ENCODE measurements around the gene ZC2HC1C. TPM values are rescaled to one million over a fixed set of nuclear protein-coding genes. Genes with fewer than 3 reads are reported as not detected.
A peak's percentile ranks its signal among the peaks of the same experiment; 100 is the strongest.

The ZC2HC1C gene
- polyA plus RNA-seq, 1 donor (not counting 4 experiments of a cell fraction or from before 2014, with no cell fraction given): 0.68 TPM

GRCh38 chr14:75068294-75069120 lies 934 bp upstream of the ZC2HC1C start:
- peak overlapping the region; percentile 84 for H2AFZ ChIP-seq (ENCODE audit: control insufficient read depth, low read length)
- no peaks in the 10 kb centered on the region for H3K9me3 ChIP-seq (ENCODE audit: control insufficient read depth, low read depth, low read length)
- no peaks in the 10 kb centered on the region for H4K20me1 ChIP-seq (ENCODE audit: control insufficient read depth, extremely low read depth, insufficient read depth, low read length)
- peak overlapping the region; percentile 38 to 80 (median 59) for H3K4me3 ChIP-seq (ENCODE audit: control insufficient read depth in 2 of 3, extremely low read depth in 1 of 3, insufficient read depth in 2 of 3, low read depth in 1 of 3, low read length in 3 of 3)
- TF ChIP-seq CTCF (optimal IDR thresholded peaks at IDR 0.05 in 1 of 3, IDR thresholded peaks at IDR 0.05 in 1 of 3, conservative IDR thresholded peaks at IDR 0.05 in 1 of 3; ENCODE audit: extremely low read depth in 1 of 3, insufficient read depth in 2 of 3, low read length in 3 of 3) (no peak), EZH2 (IDR thresholded peaks at IDR 0.05; ENCODE audit: low read length) (no peak)
- H3K4me2 ChIP-seq (ENCODE audit: control insufficient read depth, extremely low read depth, insufficient read depth, low read depth, low read length): peak overlapping the region; percentile 99
- DNase-seq (ENCODE audit: low read depth, low spot score) (no peak), FAIRE-seq (no peak)
- H3K27ac ChIP-seq (ENCODE audit: control insufficient read depth, insufficient read depth, low read length): peak overlapping the region; percentile 80
- no peaks in the 10 kb centered on the region for H3K9me1 ChIP-seq (ENCODE audit: control insufficient read depth, extremely low read depth, insufficient read depth, low read length)
- H3K9ac ChIP-seq (ENCODE audit: control insufficient read depth, extremely low read depth, insufficient read depth, low read length): peak overlapping the region; percentile 81
- H3K36me3 ChIP-seq (ENCODE audit: control insufficient read depth in 2 of 2, extremely low read depth in 1 of 2, insufficient read depth in 2 of 2, low read length in 2 of 2): no peaks in the 10 kb centered on the region
- H3K27me3 ChIP-seq (ENCODE audit: control insufficient read depth, extremely low read depth, insufficient read depth, low read length): no peaks in the 10 kb centered on the region
- dilution Hi-C loops (cut with MboI; ENCODE audit: extremely low pct_ligation_motif_present, low sequenced_read_pairs): no loop called here
- peaks cover 22% of the 10 kb centered on the region for H3K4me1 ChIP-seq (ENCODE audit: control insufficient read depth, extremely low read depth, insufficient read depth, low read length)
- H3K79me2 ChIP-seq (ENCODE audit: control insufficient read depth, insufficient read depth, low read length): no peaks in the 10 kb centered on the region

- peak overlapping the region; percentile 81 for H3K9ac ChIP-seq (ENCODE audit: control insufficient read depth, extremely low read depth, insufficient read depth, low read length)
- TF ChIP-seq CTCF (optimal IDR thresholded peaks at IDR 0.05 in 1 of 3, IDR thresholded peaks at IDR 0.05 in 1 of 3, conservative IDR thresholded peaks at IDR 0.05 in 1 of 3; ENCODE audit: extremely low read depth in 1 of 3, insufficient read depth in 2 of 3, low read length in 3 of 3) (no peak), EZH2 (IDR thresholded peaks at IDR 0.05; ENCODE audit: low read length) (no peak)
- no peaks in the 10 kb centered on the region for H3K9me1 ChIP-seq (ENCODE audit: control insufficient read depth, extremely low read depth, insufficient read depth, low read length)
- FAIRE-seq (no peak), DNase-seq (ENCODE audit: low read depth, low spot score) (no peak)
- no peaks in the 10 kb centered on the region for H3K36me3 ChIP-seq (ENCODE audit: control insufficient read depth in 2 of 2, extremely low read depth in 1 of 2, insufficient read depth in 2 of 2, low read length in 2 of 2)
- H3K27ac ChIP-seq (ENCODE audit: control insufficient read depth, insufficient read depth, low read length): peak overlapping the region; percentile 56
- H4K20me1 ChIP-seq (ENCODE audit: control insufficient read depth, extremely low read depth, insufficient read depth, low read length): no peaks in the 10 kb centered on the region
- peaks cover 22% of the 10 kb centered on the region for H3K4me1 ChIP-seq (ENCODE audit: control insufficient read depth, extremely low read depth, insufficient read depth, low read length)
- no peaks in the 10 kb centered on the region for H3K9me3 ChIP-seq (ENCODE audit: control insufficient read depth, low read depth, low read length)
- H2AFZ ChIP-seq (ENCODE audit: control insufficient read depth, low read length): peak overlapping the region; percentile 71
- H3K4me3 ChIP-seq (ENCODE audit: control insufficient read depth in 2 of 3, extremely low read depth in 1 of 3, insufficient read depth in 2 of 3, low read depth in 1 of 3, low read length in 3 of 3): peak overlapping the region; percentile 38 to 80 (median 59)
- peak overlapping the region; percentile 99 for H3K4me2 ChIP-seq (ENCODE audit: control insufficient read depth, extremely low read depth, insufficient read depth, low read depth, low read length)
- dilution Hi-C loops (cut with MboI; ENCODE audit: extremely low pct_ligation_motif_present, low sequenced_read_pairs): no loop called here
- no peaks in the 10 kb centered on the region for H3K79me2 ChIP-seq (ENCODE audit: control insufficient read depth, insufficient read depth, low read length)
- no peaks in the 10 kb centered on the region for H3K27me3 ChIP-seq (ENCODE audit: control insufficient read depth, extremely low read depth, insufficient read depth, low read length)
These were observed 337 bp downstream of the ZC2HC1C start for GRCh38 chr14:75069811-75070145.
